A172 (cell line): ENCODE data around the gene SMIM21. TPM values are rescaled to one million over a fixed set of nuclear protein-coding genes. Genes with fewer than 3 reads are reported as not detected.

ENCODE experiments used
- DNase-seq: peaks from one replicate; pipeline ENCODE4 v3.0.0-alpha.2; 2015; ENCODE audit warnings: low spot score
- total RNA-seq: library from RNA; depleted of rRNA; stranded (reverse); fragments of >200 nt; shearing (Covaris generic); gene quantifications from 2 replicates; pipeline ENCODE4 v1.2.3, GENCODE V29; 2014

SMIM21 gene
- total RNA-seq, 1 experiment from 2014 or later, result not detected

GRCh38 chr18:75422341-75422910 lies 5.1 kb downstream of the SMIM21 start:
- DNase-seq, result no peak

- DNase-seq, result no peak
Measured at GRCh38 chr18:75421656-75422055, 5.8 kb downstream of the SMIM21 start.

- DNase-seq, result no peak
Measured at GRCh38 chr18:75418293-75419005, 9.1 kb downstream of the SMIM21 start.

GRCh38 chr18:75410611-75411010 lies 16.9 kb downstream of the SMIM21 start:
- no peak for DNase-seq

GRCh38 chr18:75409806-75410205 lies 17.7 kb downstream of the SMIM21 start:
- no peak for DNase-seq

GRCh38 chr18:75408554-75409506 lies 18.7 kb downstream of the SMIM21 start:
- peak; percentile 97 for DNase-seq

GRCh38 chr18:75407468-75408437 lies 19.8 kb downstream of the SMIM21 start:
- DNase-seq, result no peak

- no peak for DNase-seq
Measured at GRCh38 chr18:75406491-75407445, 20.7 kb downstream of the SMIM21 start.

GRCh38 chr18:75405351-75405750 lies 22.2 kb downstream of the SMIM21 start:
- no peak for DNase-seq

- DNase-seq, result no peak
Measured at GRCh38 chr18:75400366-75400765, 27.1 kb downstream of the SMIM21 start.

GRCh38 chr18:75395137-75395536 lies 32.4 kb downstream of the SMIM21 start:
- DNase-seq, result no peak

GRCh38 chr18:75393721-75394120 lies 33.8 kb downstream of the SMIM21 start:
- no peak for DNase-seq

- DNase-seq, result no peak
Measured at GRCh38 chr18:75392226-75392578, 35.3 kb downstream of the SMIM21 start.

- no peak for DNase-seq
Measured at GRCh38 chr18:75391279-75392225, 36.0 kb downstream of the SMIM21 start.

GRCh38 chr18:75390854-75391253 lies 36.6 kb downstream of the SMIM21 start:
- no peak for DNase-seq

GRCh38 chr18:75384144-75384543 lies 43.4 kb downstream of the SMIM21 start:
- DNase-seq, result no peak

- no peak for DNase-seq
Measured at GRCh38 chr18:75378376-75379315, 48.9 kb downstream of the SMIM21 start.

- no peak for DNase-seq
Measured at GRCh38 chr18:75377926-75378325, 49.6 kb downstream of the SMIM21 start.
